CD4-positive, CD25-positive, alpha-beta regulatory T cell (primary cell): Measurements from ENCODE around the gene NOD1. TPM values are rescaled to one million over a fixed set of nuclear protein-coding genes. Genes with fewer than 3 reads are reported as not detected.
"Not testable (repeated sequence)": the region's sequence is repeated elsewhere in the genome, so short reads cannot be mapped to it uniquely, and the experiment has no call there.

ENCODE experiments used
- ATAC-seq, 2 donors: fragments of 150-1000 bp; cut with Tn5 transposase; one replicate each; pipeline ENCODE4 v1.10.0; 2021; ENCODE audit warnings: low read depth in 2 of 2, moderate number of reproducible peaks in 2 of 2, moderate library complexity in 1 of 2
- DNase-seq, 3 donors: peaks; one replicate each; pipeline versions ENCODE4 v3.0.0 to v3.0.0-alpha.2; 2012 to 2022; ENCODE audit warnings: mixed read lengths in 1 of 3
- H3K27ac ChIP-seq: one replicate; pipeline ENCODE4 v1.7.0; 2013; ENCODE audit warnings: mild to moderate bottlenecking, low read length; ENCODE audit not compliant: insufficient read depth, poor library complexity, severe bottlenecking
- H3K27me3 ChIP-seq: one replicate; pipeline ENCODE4 v1.7.0; 2013; ENCODE audit warnings: low read length; ENCODE audit not compliant: control insufficient read depth, insufficient read depth
- H3K36me3 ChIP-seq: one replicate; pipeline ENCODE4 v1.7.0; 2013; ENCODE audit warnings: mild to moderate bottlenecking, low read length, moderate library complexity; ENCODE audit not compliant: control insufficient read depth, insufficient read depth
- H3K4me1 ChIP-seq: 2 replicates; pipeline ENCODE4 v1.7.0; 2013; ENCODE audit warnings: mild to moderate bottlenecking, low read length; ENCODE audit not compliant: insufficient read depth, control insufficient read depth, poor library complexity, severe bottlenecking
- H3K4me3 ChIP-seq: one replicate; pipeline ENCODE4 v1.7.0; 2013; ENCODE audit warnings: low read depth, mild to moderate bottlenecking, low read length, moderate library complexity
- H3K9me3 ChIP-seq, 2 experiments: 1 replicate in 1 of 2; 2 replicates in 1 of 2; pipeline ENCODE4 v1.7.0; 2013; ENCODE audit warnings: low read length in 2 of 2, mild to moderate bottlenecking in 1 of 2, moderate library complexity in 1 of 2; ENCODE audit not compliant: control insufficient read depth in 2 of 2
- H3K27ac Mint-ChIP-seq, 3 donors: one replicate each; pipeline ENCODE4 v1.8.0; 2020 to 2022; ENCODE audit warnings: mild to moderate bottlenecking in 3 of 3, mixed read lengths in 3 of 3, moderate library complexity in 2 of 3
- H3K27me3 Mint-ChIP-seq: one replicate; pipeline ENCODE4 v1.8.0; 2022; ENCODE audit warnings: mild to moderate bottlenecking, mixed read lengths
- H3K36me3 Mint-ChIP-seq: one replicate; pipeline ENCODE4 v1.8.0; 2020; ENCODE audit warnings: mixed read lengths
- H3K4me1 Mint-ChIP-seq, 4 donors: one replicate each; pipeline ENCODE4 v1.8.0; 2020 to 2022; ENCODE audit warnings: mixed read lengths in 4 of 4, mild to moderate bottlenecking in 1 of 4
- H3K4me3 Mint-ChIP-seq, 4 donors: one replicate each; pipeline ENCODE4 v1.8.0; 2020 to 2022; ENCODE audit warnings: mild to moderate bottlenecking in 4 of 4, mixed read lengths in 4 of 4, moderate library complexity in 3 of 4
- H3K9me3 Mint-ChIP-seq, 7 donors: one replicate each; pipeline ENCODE4 v1.8.0; 2020 to 2022; ENCODE audit warnings: mixed read lengths in 7 of 7, mild to moderate bottlenecking in 3 of 7, moderate library complexity in 2 of 7
- polyA plus RNA-seq, 4 donors: library from polyadenylated mRNA; unstranded; fragments of 300-500 nt; fragmentation: Illumina TruSeq; gene quantifications; one replicate each; pipeline ENCODE4 v1.2.3, GENCODE V29; 2021
- total RNA-seq: library from RNA; stranded (reverse); gene quantifications from one replicate; pipeline ENCODE4 v1.2.3, GENCODE V29; 2022

NOD1 gene
- total and polyA plus RNA-seq, 5 donors from 2014 or later, result 4.8 to 24.8 (median 7.0) TPM

DNA sequence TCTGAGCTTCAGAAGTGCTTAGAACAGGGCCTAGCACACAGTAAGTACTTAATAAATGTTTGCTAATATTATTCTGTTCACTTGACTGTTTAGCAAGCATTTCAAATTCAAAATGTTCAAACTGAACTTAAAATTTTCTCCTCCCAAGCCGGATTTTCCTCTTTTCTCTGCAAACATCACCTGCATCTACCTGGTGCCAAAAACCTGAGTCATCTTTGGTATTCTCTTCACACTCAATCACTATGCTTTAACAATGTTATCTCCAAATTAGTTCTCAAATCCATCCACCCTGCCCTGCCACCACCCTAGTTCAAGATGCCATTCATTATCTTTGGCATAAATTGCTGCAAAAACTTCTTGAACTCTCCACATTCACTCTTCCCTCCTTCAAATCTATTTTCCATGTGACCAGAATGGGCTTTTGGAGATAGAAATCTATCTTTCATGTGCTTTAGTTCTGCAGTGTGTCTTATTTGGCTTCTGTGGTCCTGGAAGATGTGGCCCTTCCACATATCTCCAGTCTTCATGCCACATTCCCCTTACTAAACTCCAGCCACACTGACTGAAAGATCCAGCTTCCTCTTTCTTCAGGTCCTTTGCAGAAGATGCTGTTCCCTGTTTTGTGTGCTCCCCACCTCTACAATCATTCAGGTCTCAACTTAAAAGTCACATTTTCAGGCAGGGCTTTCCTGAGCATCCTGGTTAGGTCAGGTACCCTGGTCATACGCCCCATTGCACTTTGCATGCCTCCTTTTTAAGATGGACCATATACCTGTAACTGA lies 24.1 kb upstream of the NOD1 start:
- H3K27me3 ChIP-seq, result no peaks in the 10 kb centered on the region
- Mint-ChIP-seq H3K36me3 (peaks cover 27% of the 10 kb centered on the region), H3K4me3 (peak overlapping the region; percentile 70 to 95 (median 91)), H3K27ac (peak overlapping the region in 1 of 3 donors; percentile 85), H3K9me3 (no peaks in the 10 kb centered on the region), H3K27me3 (no peaks in the 10 kb centered on the region), H3K4me1 (peaks cover 25 to 49% (median 41%) of the 10 kb centered on the region in 4 donors)
- H3K9me3 ChIP-seq, result no peaks in the 10 kb centered on the region
- DNase-seq (no peak), ATAC-seq (no peak)
- no peak overlapping the region for H3K27ac ChIP-seq
- no peaks in the 10 kb centered on the region for H3K36me3 ChIP-seq
- H3K4me3 ChIP-seq, result peak overlapping the region; percentile 94
- H3K4me1 ChIP-seq, result peaks cover 23% of the 10 kb centered on the region

DNA sequence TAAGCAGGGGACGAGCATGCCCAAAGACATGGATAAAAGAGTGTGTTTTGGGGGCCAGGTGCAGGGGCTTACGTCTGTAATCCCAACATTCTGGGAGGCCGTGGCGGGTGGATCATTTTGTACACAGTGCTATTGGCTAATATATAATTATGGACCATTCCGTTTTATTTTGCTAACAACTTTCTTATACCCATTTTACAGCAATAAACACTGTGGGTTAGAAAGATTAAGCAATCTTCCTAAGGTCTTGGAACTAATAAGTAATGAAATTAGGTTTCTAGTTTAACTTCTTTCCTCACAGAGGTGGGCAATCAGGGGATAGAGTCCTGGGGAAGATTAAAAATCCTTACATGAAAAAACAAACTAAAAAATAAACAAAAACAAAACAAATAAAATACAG lies 22.7 kb upstream of the NOD1 start:
- Histone ChIP-seq H3K9me3 (no peaks in the 10 kb centered on the region), H3K4me3 (no peak overlapping the region), H3K36me3 (peaks cover 8% of the 10 kb centered on the region), H3K27me3 (no peaks in the 10 kb centered on the region), H3K4me1 (peaks cover 23% of the 10 kb centered on the region), H3K27ac (no peak overlapping the region)
- Mint-ChIP-seq H3K9me3 (no peaks in the 10 kb centered on the region), H3K4me1 (peaks cover 25 to 49% (median 41%) of the 10 kb centered on the region in 4 donors), H3K36me3 (peaks cover 36% of the 10 kb centered on the region), H3K27ac (no peak overlapping the region), H3K4me3 (peak overlapping the region in 1 of 4 donors; percentile 40), H3K27me3 (no peaks in the 10 kb centered on the region)
- ATAC-seq, result no peak
- DNase-seq, result no peak

DNA sequence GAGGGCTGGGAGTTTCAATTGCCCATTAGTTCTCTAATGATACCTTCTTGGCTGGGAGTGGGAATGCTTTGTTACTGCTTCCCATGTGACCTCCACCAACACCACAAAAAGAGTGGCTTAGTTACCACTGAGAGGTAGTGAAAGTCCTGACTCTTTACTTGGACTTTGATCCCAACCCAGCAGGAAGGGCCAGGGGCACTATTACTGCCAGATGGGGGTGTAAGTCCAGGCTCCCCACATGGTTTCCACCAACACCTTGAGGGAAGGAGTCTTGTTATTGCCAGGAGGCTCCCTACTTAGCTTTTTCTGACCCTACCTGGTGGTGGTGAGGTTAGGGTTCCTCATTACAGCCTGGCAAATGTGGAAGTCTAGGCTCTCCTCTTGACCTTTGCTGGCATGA lies 14.6 kb upstream of the NOD1 start:
- peaks cover 19% of the 10 kb centered on the region for H3K36me3 Mint-ChIP-seq
- no peak overlapping the region for H3K4me3 ChIP-seq
- no peak overlapping the region for H3K27ac ChIP-seq
- no peak overlapping the region for H3K27ac Mint-ChIP-seq
- H3K27me3 Mint-ChIP-seq, result peaks cover 17% of the 10 kb centered on the region
- ATAC-seq, result no peak
- H3K4me3 Mint-ChIP-seq, result no peak overlapping the region
- peaks cover 0 to 13% of the 10 kb centered on the region in 2 experiments for H3K9me3 ChIP-seq
- H3K4me1 ChIP-seq, result no peaks in the 10 kb centered on the region
- DNase-seq, result no peak
- H3K27me3 ChIP-seq, result peaks cover 8% of the 10 kb centered on the region
- peaks cover 10% of the 10 kb centered on the region for H3K36me3 ChIP-seq
- no peaks in the 10 kb centered on the region for H3K4me1 Mint-ChIP-seq
- peaks cover 0 to 12% (median 8%) of the 10 kb centered on the region in 7 donors for H3K9me3 Mint-ChIP-seq

DNA sequence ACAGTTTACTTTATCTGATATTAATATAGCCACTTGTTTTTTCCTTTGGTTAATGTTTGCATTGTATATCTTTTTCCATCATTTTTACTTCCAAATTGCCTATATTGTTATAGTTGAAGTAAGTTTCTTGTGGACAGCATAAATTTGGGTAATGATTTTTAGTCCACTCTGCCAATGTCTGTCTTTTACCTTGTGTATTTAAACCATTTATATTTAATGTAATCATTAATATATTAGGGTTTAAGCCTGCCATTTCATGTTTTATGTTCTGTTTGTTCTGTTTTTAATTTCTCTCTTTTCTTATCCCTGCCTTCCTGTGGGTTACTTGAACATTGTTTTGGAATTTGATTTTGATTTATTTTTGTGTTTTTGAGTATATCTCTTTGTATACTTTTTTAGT lies 12.8 kb upstream of the NOD1 start:
- Mint-ChIP-seq H3K36me3 (peaks cover 11% of the 10 kb centered on the region), H3K4me1 (peaks cover 0 to 2% (median 0%) of the 10 kb centered on the region in 4 donors), H3K9me3 (peaks cover 0 to 12% (median 8%) of the 10 kb centered on the region in 7 donors), H3K27ac (no peak overlapping the region), H3K27me3 (peaks cover 17% of the 10 kb centered on the region), H3K4me3 (no peak overlapping the region)
- Histone ChIP-seq H3K4me3 (no peak overlapping the region), H3K36me3 (peaks cover 3% of the 10 kb centered on the region), H3K9me3 (peaks cover 0 to 13% of the 10 kb centered on the region in 2 experiments), H3K27me3 (peaks cover 8% of the 10 kb centered on the region), H3K4me1 (no peaks in the 10 kb centered on the region), H3K27ac (no peak overlapping the region)
- ATAC-seq (no peak), DNase-seq (no peak)

DNA sequence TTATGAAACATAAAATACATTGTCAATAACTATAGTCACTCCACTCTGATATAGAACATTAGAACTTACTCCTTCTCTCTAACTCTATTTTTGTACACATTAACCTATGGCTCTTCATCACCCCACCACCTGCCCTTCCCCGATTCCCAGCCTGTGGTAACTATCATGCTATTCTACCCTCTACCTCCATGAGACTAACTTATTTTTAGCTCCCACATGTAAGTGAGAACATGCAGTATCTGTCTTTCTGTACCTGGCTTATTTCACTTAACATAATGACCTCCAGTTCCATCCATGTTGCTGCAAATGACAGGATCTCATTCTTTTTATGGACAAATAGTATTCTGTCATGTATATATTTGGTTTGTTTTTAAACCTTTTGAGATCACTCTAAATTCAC lies 8.8 kb upstream of the NOD1 start:
- no peaks in the 10 kb centered on the region for H3K36me3 ChIP-seq
- no peaks in the 10 kb centered on the region for H3K4me1 ChIP-seq
- no peak overlapping the region for H3K4me3 ChIP-seq
- Mint-ChIP-seq H3K4me3 (no peak overlapping the region), H3K4me1 (peaks cover 0 to 2% (median 0%) of the 10 kb centered on the region in 4 donors), H3K27me3 (peaks cover 12% of the 10 kb centered on the region), H3K36me3 (no peaks in the 10 kb centered on the region), H3K27ac (no peak overlapping the region), H3K9me3 (peaks cover 0 to 8% (median 7%) of the 10 kb centered on the region in 7 donors)
- H3K9me3 ChIP-seq, result peaks cover 0 to 13% of the 10 kb centered on the region in 2 experiments
- H3K27me3 ChIP-seq, result peaks cover 8% of the 10 kb centered on the region
- no peak for ATAC-seq
- H3K27ac ChIP-seq, result no peak overlapping the region
- DNase-seq, result no peak

DNA sequence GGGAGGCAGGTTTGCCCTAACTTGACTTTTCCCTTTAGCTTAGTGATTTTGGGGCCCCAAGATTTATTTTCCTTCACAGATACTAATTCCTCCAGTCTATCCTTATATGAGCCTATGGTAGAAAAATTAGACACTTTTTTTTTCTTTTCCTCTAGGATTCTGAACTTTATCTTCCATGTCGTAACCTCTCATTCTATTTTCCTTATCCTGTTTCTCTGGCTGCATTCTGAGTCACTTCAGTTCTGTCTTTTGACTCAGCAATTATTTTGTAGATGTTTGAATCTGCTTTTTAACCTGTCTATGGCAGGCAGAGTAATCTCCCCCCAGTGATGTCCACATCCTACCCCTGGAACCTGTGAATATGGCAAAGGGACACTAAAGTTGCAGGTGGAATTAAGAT lies 7.1 kb upstream of the NOD1 start:
- DNase-seq, result no peak
- Mint-ChIP-seq H3K36me3 (no peaks in the 10 kb centered on the region), H3K4me3 (no peak overlapping the region), H3K27me3 (peaks cover 8% of the 10 kb centered on the region), H3K27ac (no peak overlapping the region), H3K4me1 (peaks cover 0 to 2% (median 0%) of the 10 kb centered on the region in 4 donors), H3K9me3 (peaks cover 0 to 2% (median 0%) of the 10 kb centered on the region in 7 donors)
- no peak for ATAC-seq
- no peaks in the 10 kb centered on the region for H3K36me3 ChIP-seq
- H3K27ac ChIP-seq, result no peak overlapping the region
- no peak overlapping the region for H3K4me3 ChIP-seq
- peaks cover 6% of the 10 kb centered on the region for H3K27me3 ChIP-seq
- no peaks in the 10 kb centered on the region for H3K4me1 ChIP-seq
- no peaks in the 10 kb centered on the region for H3K9me3 ChIP-seq

DNA sequence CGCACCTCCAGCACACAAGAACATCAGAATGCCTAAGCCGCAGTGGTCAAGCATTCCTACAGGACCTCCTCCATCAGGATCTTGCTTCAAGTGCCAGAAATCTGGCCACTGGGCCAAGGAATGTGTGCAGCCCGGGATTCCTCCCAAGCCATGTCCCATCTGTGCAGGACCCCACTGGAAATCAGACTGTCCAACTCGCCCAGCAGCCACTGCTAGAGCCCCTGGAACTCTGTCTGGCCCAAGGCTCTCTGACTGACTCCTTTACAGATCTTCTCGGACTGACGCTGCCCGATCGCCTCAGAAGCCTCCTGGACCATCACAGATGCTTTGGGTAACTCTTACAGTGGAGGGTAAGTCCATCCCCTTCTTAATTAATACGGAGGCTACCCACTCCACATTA lies 2.8 kb upstream of the NOD1 start:
- DNase-seq, H3K36me3 ChIP-seq, H3K27ac ChIP-seq, H3K4me3 ChIP-seq, H3K27ac Mint-ChIP-seq, H3K9me3 Mint-ChIP-seq, ATAC-seq, H3K4me3 Mint-ChIP-seq, H3K36me3 Mint-ChIP-seq, H3K27me3 Mint-ChIP-seq, H3K9me3 ChIP-seq, H3K27me3 ChIP-seq: not testable (repeated sequence)
- peaks cover 5 to 33% (median 16%) of the 10 kb centered on the region in 4 donors for H3K4me1 Mint-ChIP-seq
- peaks cover 24% of the 10 kb centered on the region for H3K4me1 ChIP-seq
